Psoas muscle (tissue), 8 donors: ENCODE measurements around the gene MAN2A2. TPM values are rescaled to one million over a fixed set of nuclear protein-coding genes. Genes with fewer than 3 reads are reported as not detected.

Source experiments
- ATAC-seq, 4 donors: fragments of 200-7000 bp; cut with Tn5 transposase; one replicate each; pipeline ENCODE4 v1.9.1; 2020; ENCODE audit warnings: moderate library complexity in 3 of 4, mild to moderate bottlenecking in 2 of 4
- DNase-seq, 2 donors: peaks; one replicate each; pipeline ENCODE4 v3.0.0-alpha.2; 2020
- H3K27ac ChIP-seq: fragments of 200-600 bp; one replicate; pipeline ENCODE4 v1.8.0; 2022
- H3K27me3 ChIP-seq, 3 donors: fragments of 200-600 bp in 1 of 3; one replicate each; pipeline versions ENCODE4 v1.6.1 to v1.8.0; 2013 to 2022; ENCODE audit warnings: low read length in 2 of 3, mild to moderate bottlenecking in 2 of 3, moderate library complexity in 1 of 3; ENCODE audit not compliant: insufficient read depth in 3 of 3
- H3K36me3 ChIP-seq, 2 donors: fragments of 200-600 bp in 1 of 2; one replicate each; pipeline versions ENCODE4 v1.6.1 to v1.8.0; 2013 to 2022; ENCODE audit warnings: low read depth in 1 of 2, mild to moderate bottlenecking in 1 of 2, moderate library complexity in 1 of 2; ENCODE audit not compliant: insufficient read depth in 1 of 2
- H3K4me1 ChIP-seq: fragments of 200-600 bp; one replicate; pipeline ENCODE4 v1.8.0; 2022
- H3K4me3 ChIP-seq: fragments of 200-600 bp; one replicate; pipeline ENCODE4 v1.8.0; 2022; ENCODE audit warnings: mild to moderate bottlenecking
- H3K9me3 ChIP-seq: fragments of 200-600 bp; one replicate; pipeline ENCODE4 v1.8.0; 2022
- CTCF ChIP-seq: fragments of 200-600 bp; IDR thresholded peaks from one replicate; pipeline ENCODE4 v1.8.0; 2022; ENCODE audit warnings: antibody characterized with exemption
- WGBS, 3 donors: extraction: QIAGEN DNeasy Blood & Tissue Kit; methylation state at CpG; one replicate each; pipeline versions ENCODE4 v1.1.6 to v1.1.7; 2013; 5-methylcytosine and 5-hydroxymethylcytosine counted together
- intact Hi-C, 2 donors: fragments of 100-400 bp; cut with DNase I; formaldehyde crosslinking; loops; one replicate each; pipeline versions ENCODE4 v1.11.0 to v1.14.2; 2022
- polyA plus RNA-seq, 3 donors: library from polyadenylated mRNA; stranded (reverse); fragments of 200-250 nt; gene quantifications; one replicate each; pipeline ENCODE4 v1.2.3, GENCODE V29; 2013
- total RNA-seq, 4 donors: library from RNA; stranded (reverse); fragmentation: NEBNext Ultra II Directional in 2 of 4; extraction: Animal tissue kit (Norgen Biotek cat#: 25700) in 2 of 4; gene quantifications; one replicate each; pipeline versions ENCODE4 v1.2.1 to v1.2.4, GENCODE V29; 2021 to 2023
- donor health status: healthy with polysubstance abuse.
- donor health status: DM: no; HTN: no; CAD: no; lungs with moderate emphysema.
- donor health status: Bipolar disorder and iron deficiency.
- donor health status: healthy.
- donor health status: DM: yes; HTN: yes; CAD: no.
- donor health status: DM: no; HTN: no; CAD: no.
- donor health status: DM: no; HTN: no; CAD: no.
- donor health status: DM: yes; HTN: yes; CAD: no.

MAN2A2 gene
- total and polyA plus RNA-seq, 7 donors, result 22.9 to 127 (median 111) TPM

GRCh38 chr15:90929246-90930019 is 26.3 kb downstream of the MAN2A2 start:
- Histone ChIP-seq H3K27me3 (no peaks in the 10 kb centered on the region), H3K4me3 (peak overlapping the region; percentile 95), H3K36me3 (no peaks in the 10 kb centered on the region), H3K9me3 (no peaks in the 10 kb centered on the region), H3K27ac (peak overlapping the region; percentile 95), H3K4me1 (peaks cover 32% of the 10 kb centered on the region)
- peak; percentile 1 to 10 (median 1) for ATAC-seq
- 43 to 51% (median 46%) methylated on average over 21 of the region's 21 CpGs for WGBS, 3 donors
- intact Hi-C loops, result no loop called here
- no peak for TF ChIP-seq CTCF
- peak in 1 of 2 donors; percentile 24 for DNase-seq

GRCh38 chr15:90930861-90931574 is 27.9 kb downstream of the MAN2A2 start:
- WGBS, 3 donors, result 62 to 65% (median 64%) methylated on average over 15 of the region's 15 CpGs
- H3K4me3 ChIP-seq, result peak overlapping the region; percentile 95
- peaks cover 36% of the 10 kb centered on the region for H3K4me1 ChIP-seq

GRCh38 chr15:90931575-90931827 is 28.4 kb downstream of the MAN2A2 start:
- peak overlapping the region; percentile 95 for H3K4me3 ChIP-seq

More at GRCh38 chr15:90930861-90931574, 27.9 kb downstream of the MAN2A2 start:
- ATAC-seq (no peak), DNase-seq (peak in 1 of 2 donors; percentile 28)
- peak overlapping the region; percentile 95 for H3K27ac ChIP-seq
- no peak for TF ChIP-seq CTCF
- H3K27me3 ChIP-seq, result no peaks in the 10 kb centered on the region
- intact Hi-C loops, result no loop called here
- H3K9me3 ChIP-seq, result no peaks in the 10 kb centered on the region
- no peaks in the 10 kb centered on the region for H3K36me3 ChIP-seq

GRCh38 chr15:90931828-90932659 is 28.9 kb downstream of the MAN2A2 start, which contains the start of gene HDDC3:
Gene HDDC3, minus strand, starts transcription at chr15:90932549. Its CDS starts 9 bp downstream, at chr15:90932540.
- Histone ChIP-seq H3K27ac (peak within 1 kb of the TSS; percentile 95), H3K36me3 (peaks cover 0 to 7% of the 10 kb centered on the region in 2 donors), H3K27me3 (no peaks in the 10 kb centered on the region), H3K9me3 (no peaks in the 10 kb centered on the region), H3K4me1 (peaks cover 40% of the 10 kb centered on the region), H3K4me3 (peak within 1 kb of the TSS; percentile 95)
- 1 to 2% (median 2%) methylated on average over 52 of the region's 52 CpGs for WGBS, 3 donors
- TF ChIP-seq CTCF, result peak; percentile 94
- DNase-seq (peak; percentile 95), ATAC-seq (peak; percentile 65 to 72 (median 70))
- intact Hi-C loops, result loop anchor here (1.0 to 2.0 kb wide), 3 partner anchors 29 to 283 kb away; partner anchors contain the start of gene MAN2A2 (in 1 of the 2)

More at GRCh38 chr15:90931575-90931827, 28.4 kb downstream of the MAN2A2 start:
- 33 to 49% (median 44%) methylated on average over 6 of the region's 6 CpGs for WGBS, 3 donors
- intact Hi-C loops, result no loop called here
- H3K27ac ChIP-seq, result peak overlapping the region; percentile 95
- H3K36me3 ChIP-seq, result peaks cover 0 to 2% of the 10 kb centered on the region in 2 donors
- DNase-seq (no peak), ATAC-seq (no peak)
- peaks cover 40% of the 10 kb centered on the region for H3K4me1 ChIP-seq
- no peaks in the 10 kb centered on the region for H3K9me3 ChIP-seq
- no peaks in the 10 kb centered on the region for H3K27me3 ChIP-seq
- no peak for TF ChIP-seq CTCF
